HAP-1 (cell line): ENCODE data around the gene SLC2A4RG.

Experiments used
- DNase-seq, 2 experiments: peaks; one replicate each; pipeline ENCODE4 v3.0.0-alpha.2; 2016 to 2020; ENCODE audit warnings: low spot score in 2 of 2
- H3K27me3 ChIP-seq: fragments of 250-450 bp; sonication (Bioruptor Pico); 2 replicates; pipeline ENCODE4 v1.5.1; 2020; ENCODE audit warnings: low read depth, mild to moderate bottlenecking, moderate library complexity
- H3K36me3 ChIP-seq: fragments of 250-450 bp; sonication (Bioruptor Pico); replicated peaks from 2 replicates; pipeline ENCODE4 v1.5.1; 2020; ENCODE audit warnings: mild to moderate bottlenecking
- H3K4me1 ChIP-seq: fragments of 250-450 bp; sonication (Bioruptor Pico); 2 replicates; pipeline ENCODE4 v1.5.1; 2020; ENCODE audit warnings: mild to moderate bottlenecking
- H3K4me3 ChIP-seq: fragments of 250-450 bp; sonication (Bioruptor Pico); 2 replicates; pipeline ENCODE4 v1.5.1; 2020; ENCODE audit warnings: mild to moderate bottlenecking, moderate library complexity
- H3K9me3 ChIP-seq: fragments of 250-450 bp; sonication (Bioruptor Pico); 2 replicates; pipeline ENCODE4 v1.5.1; 2020; ENCODE audit warnings: mild to moderate bottlenecking, moderate library complexity
- in situ Hi-C: fragments of 300-500 bp; cut with MboI; formaldehyde crosslinking; loops from 3 replicates; pipeline ENCODE4 v1.14.3; 2020; ENCODE audit warnings: low sequenced_read_pairs, inconsistent platforms, mixed read lengths

Gene SLC2A4RG

GRCh38 chr20:63758152-63758551 is 18.6 kb downstream of the SLC2A4RG start:
- no peaks in the 10 kb centered on the region for H3K27me3 ChIP-seq
- no peak overlapping the region for H3K4me3 ChIP-seq
- no peak for DNase-seq
- no peaks in the 10 kb centered on the region for H3K36me3 ChIP-seq
- H3K4me1 ChIP-seq: no peaks in the 10 kb centered on the region
- no peaks in the 10 kb centered on the region for H3K9me3 ChIP-seq
- in situ Hi-C loops: no loop called here

DNA sequence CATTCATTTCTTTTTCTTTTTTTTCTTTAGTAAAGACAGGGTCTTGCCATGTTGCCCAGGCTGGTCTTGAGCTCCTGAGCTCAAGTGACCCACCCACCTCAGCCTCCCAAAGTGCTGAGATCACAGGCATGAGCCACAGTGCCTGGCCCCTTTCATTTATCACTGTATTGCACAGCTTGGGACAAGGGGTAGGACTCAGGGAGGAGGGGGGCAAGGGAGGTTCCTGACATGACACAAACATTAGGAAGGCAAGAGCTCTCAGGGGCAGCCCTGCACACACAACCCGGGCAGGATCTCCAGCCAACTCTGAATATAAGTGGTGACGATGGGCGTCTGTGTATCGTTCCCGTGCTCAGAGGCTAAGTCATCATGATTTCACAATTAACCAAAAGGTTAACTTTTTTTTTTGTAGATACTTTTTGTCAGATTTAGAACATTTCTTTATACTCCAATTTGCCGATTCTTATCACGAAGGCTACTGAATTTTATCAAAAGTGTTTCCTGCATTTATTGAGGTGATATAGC is 19.9 kb downstream of the SLC2A4RG start:
- no peak for DNase-seq
- Histone ChIP-seq H3K4me3 (no peak overlapping the region), H3K36me3 (no peaks in the 10 kb centered on the region), H3K9me3 (no peaks in the 10 kb centered on the region), H3K27me3 (no peaks in the 10 kb centered on the region), H3K4me1 (no peaks in the 10 kb centered on the region)
- in situ Hi-C loops: no loop called here

DNA sequence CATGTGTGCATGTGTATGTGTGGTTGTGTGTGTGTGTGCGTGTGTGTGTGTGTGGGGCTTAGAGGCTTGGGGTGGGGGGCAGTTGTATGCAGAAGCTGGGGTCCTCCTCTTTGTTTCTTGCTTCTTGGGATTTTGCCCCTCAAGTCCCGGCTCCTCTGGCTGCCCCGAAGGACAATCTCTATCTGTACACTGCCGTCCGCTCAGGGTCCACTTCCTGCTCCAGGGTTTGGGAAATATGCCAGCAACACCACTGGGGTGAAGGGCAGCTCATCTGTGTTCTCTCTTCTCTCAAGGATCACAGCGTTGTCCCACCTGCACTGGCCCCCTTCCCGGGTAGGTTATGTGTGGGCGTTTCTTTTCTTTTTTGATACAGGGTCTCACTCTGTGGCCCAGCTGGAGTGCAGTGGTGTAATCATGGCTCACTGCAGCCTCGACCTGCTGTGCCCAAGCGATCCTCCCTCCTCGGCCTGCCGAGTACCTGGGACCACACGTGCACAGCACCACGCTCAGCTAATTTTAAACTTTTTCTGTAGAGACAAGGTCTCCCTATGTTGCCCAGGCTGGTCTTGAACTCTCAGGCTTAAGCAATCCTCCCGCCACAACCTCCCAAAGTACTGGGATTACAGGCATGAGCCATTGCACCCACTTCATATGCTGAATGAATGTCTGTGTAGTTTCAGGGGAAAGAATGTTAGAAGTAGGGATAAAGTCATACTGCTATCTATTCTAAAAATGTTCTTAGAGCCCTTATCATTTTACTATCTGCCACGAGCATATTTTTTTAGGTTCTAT is 25.7 kb downstream of the SLC2A4RG start:
- in situ Hi-C loops: no loop called here
- DNase-seq: no peak
- Histone ChIP-seq H3K36me3 (no peaks in the 10 kb centered on the region), H3K4me3 (no peak overlapping the region), H3K9me3 (no peaks in the 10 kb centered on the region), H3K27me3 (no peaks in the 10 kb centered on the region), H3K4me1 (no peaks in the 10 kb centered on the region)

- H3K4me3 ChIP-seq: no peak overlapping the region
- H3K9me3 ChIP-seq: no peaks in the 10 kb centered on the region
- no peaks in the 10 kb centered on the region for H3K4me1 ChIP-seq
- H3K27me3 ChIP-seq: no peaks in the 10 kb centered on the region
- DNase-seq: no peak
- in situ Hi-C loops: no loop called here
- H3K36me3 ChIP-seq: no peaks in the 10 kb centered on the region
These were observed 26.3 kb downstream of the SLC2A4RG start for GRCh38 chr20:63765902-63766301.

GRCh38 chr20:63766695-63767426 is 27.3 kb downstream of the SLC2A4RG start:
- Histone ChIP-seq H3K4me3 (no peak overlapping the region), H3K27me3 (no peaks in the 10 kb centered on the region), H3K9me3 (no peaks in the 10 kb centered on the region), H3K36me3 (no peaks in the 10 kb centered on the region), H3K4me1 (no peaks in the 10 kb centered on the region)
- in situ Hi-C loops: no loop called here
- DNase-seq: no peak

DNA sequence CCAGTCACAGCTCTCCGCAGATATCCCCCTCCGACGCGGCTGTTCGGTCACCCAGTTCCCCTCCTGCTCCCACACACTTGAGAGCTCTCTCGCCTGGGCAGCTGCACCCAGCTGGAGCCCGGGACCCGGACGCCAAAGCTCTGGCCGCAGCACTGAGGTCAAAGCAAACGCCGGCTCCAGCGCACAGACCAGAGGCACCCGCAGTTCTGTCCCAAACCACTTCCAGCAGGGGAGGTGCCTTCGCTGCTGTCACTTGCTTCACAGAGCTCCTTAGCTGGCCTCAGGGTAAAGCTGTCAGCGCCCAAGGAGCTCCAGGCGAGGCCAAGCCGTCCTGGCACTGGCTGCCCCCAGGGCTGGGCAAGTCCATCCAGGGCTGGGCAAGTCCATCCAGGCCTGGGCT is 27.9 kb downstream of the SLC2A4RG start:
- Histone ChIP-seq H3K4me3 (no peak overlapping the region), H3K36me3 (no peaks in the 10 kb centered on the region), H3K4me1 (no peaks in the 10 kb centered on the region), H3K9me3 (no peaks in the 10 kb centered on the region), H3K27me3 (no peaks in the 10 kb centered on the region)
- in situ Hi-C loops: no loop called here
- DNase-seq: no peak

DNA sequence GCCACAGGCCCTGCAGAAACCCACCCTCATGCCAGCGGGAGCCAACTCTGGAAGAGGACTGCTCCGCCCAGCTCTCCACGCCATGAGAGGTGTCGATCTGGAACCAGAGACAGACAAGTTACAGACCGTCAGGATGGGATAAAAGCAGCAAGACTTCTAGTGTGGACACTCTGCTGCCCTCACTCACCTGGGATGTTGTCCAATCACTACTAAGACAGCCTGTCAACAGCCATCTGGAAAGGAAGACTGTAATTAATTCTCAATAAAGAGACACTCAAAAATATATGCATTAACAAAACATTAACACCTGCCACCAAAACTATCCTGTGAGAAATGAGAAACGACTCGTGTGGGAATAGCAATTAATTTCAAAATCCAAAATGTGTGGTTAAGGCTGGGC is 28.3 kb downstream of the SLC2A4RG start:
- in situ Hi-C loops: no loop called here
- no peak for DNase-seq

GRCh38 chr20:63768591-63769515 is 29.3 kb downstream of the SLC2A4RG start:
- in situ Hi-C loops: no loop called here
- DNase-seq: no peak
- Histone ChIP-seq H3K36me3 (no peaks in the 10 kb centered on the region), H3K27me3 (no peaks in the 10 kb centered on the region), H3K4me3 (no peak overlapping the region), H3K4me1 (no peaks in the 10 kb centered on the region), H3K9me3 (no peaks in the 10 kb centered on the region)

More for the DNA sequence above, 28.3 kb downstream of the SLC2A4RG start:
- H3K4me1 ChIP-seq: no peaks in the 10 kb centered on the region
- H3K27me3 ChIP-seq: no peaks in the 10 kb centered on the region
- no peaks in the 10 kb centered on the region for H3K36me3 ChIP-seq
- no peak overlapping the region for H3K4me3 ChIP-seq
- H3K9me3 ChIP-seq: no peaks in the 10 kb centered on the region

GRCh38 chr20:63769891-63770474 is 30.4 kb downstream of the SLC2A4RG start:
- Histone ChIP-seq H3K9me3 (no peaks in the 10 kb centered on the region), H3K4me3 (no peak overlapping the region), H3K36me3 (no peaks in the 10 kb centered on the region), H3K4me1 (no peaks in the 10 kb centered on the region), H3K27me3 (no peaks in the 10 kb centered on the region)
- in situ Hi-C loops: no loop called here
- DNase-seq: no peak

- Histone ChIP-seq H3K4me3 (no peak overlapping the region), H3K4me1 (no peaks in the 10 kb centered on the region), H3K36me3 (no peaks in the 10 kb centered on the region), H3K27me3 (no peaks in the 10 kb centered on the region), H3K9me3 (no peaks in the 10 kb centered on the region)
- in situ Hi-C loops: no loop called here
- DNase-seq: no peak
These were observed 31.6 kb downstream of the SLC2A4RG start for GRCh38 chr20:63771046-63771707.

DNA sequence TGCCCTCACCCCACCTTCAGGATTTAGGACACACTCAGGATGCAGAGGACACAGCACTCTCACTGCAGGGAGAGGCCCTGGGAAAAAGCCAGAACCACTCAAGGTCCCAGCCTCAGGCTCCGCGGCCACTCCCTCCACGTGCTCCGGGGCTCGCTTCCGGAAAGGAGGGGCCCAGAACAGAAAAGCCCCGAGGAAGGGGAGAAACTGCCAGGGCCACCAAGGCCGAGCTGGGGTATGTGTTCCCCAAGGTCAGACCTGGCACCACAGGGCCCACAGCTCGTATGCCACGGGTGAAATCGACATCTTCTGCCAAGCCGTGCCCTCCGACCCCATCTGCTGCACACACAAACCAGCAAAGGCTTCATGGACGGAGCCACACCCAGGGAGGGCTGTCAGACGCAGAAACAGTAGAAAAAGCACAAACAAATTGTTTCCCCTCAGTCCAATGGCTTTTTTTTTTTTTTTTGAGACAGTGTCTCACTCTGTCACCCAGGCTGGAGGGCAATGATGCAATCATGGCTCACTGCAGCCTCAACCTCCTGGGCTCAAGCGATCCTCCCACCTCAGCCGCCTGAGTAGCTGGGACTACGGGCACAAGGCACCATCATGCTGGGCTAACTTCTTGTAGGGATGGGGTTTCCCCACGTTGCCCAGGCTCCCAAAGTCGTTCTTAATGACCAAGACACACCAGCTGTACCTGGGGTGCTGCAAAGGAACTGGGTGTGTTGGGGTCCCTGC is 33.4 kb downstream of the SLC2A4RG start:
- no peaks in the 10 kb centered on the region for H3K36me3 ChIP-seq
- in situ Hi-C loops: no loop called here
- no peaks in the 10 kb centered on the region for H3K4me1 ChIP-seq
- H3K27me3 ChIP-seq: no peaks in the 10 kb centered on the region
- no peak overlapping the region for H3K4me3 ChIP-seq
- no peak for DNase-seq
- no peaks in the 10 kb centered on the region for H3K9me3 ChIP-seq

- in situ Hi-C loops: no loop called here
- Histone ChIP-seq H3K4me1 (no peaks in the 10 kb centered on the region), H3K4me3 (no peak overlapping the region), H3K9me3 (no peaks in the 10 kb centered on the region), H3K36me3 (no peaks in the 10 kb centered on the region), H3K27me3 (no peaks in the 10 kb centered on the region)
- DNase-seq: no peak
These were observed 34.1 kb downstream of the SLC2A4RG start for GRCh38 chr20:63773571-63774241.
